Ramos (cell line): ENCODE measurements around the gene ZBTB8B.
"Not testable (repeated sequence)": the region's sequence is repeated elsewhere in the genome, so short reads cannot be mapped to it uniquely, and the experiment has no call there.

ENCODE experiments used
- in situ Hi-C: fragments of 300-500 bp; cut with MboI; formaldehyde crosslinking; loops from one replicate; pipeline ENCODE4 v1.14.3; 2022; ENCODE audit warnings: low sequenced_read_pairs; ENCODE audit not compliant: unreplicated experiment

Gene ZBTB8B

DNA sequence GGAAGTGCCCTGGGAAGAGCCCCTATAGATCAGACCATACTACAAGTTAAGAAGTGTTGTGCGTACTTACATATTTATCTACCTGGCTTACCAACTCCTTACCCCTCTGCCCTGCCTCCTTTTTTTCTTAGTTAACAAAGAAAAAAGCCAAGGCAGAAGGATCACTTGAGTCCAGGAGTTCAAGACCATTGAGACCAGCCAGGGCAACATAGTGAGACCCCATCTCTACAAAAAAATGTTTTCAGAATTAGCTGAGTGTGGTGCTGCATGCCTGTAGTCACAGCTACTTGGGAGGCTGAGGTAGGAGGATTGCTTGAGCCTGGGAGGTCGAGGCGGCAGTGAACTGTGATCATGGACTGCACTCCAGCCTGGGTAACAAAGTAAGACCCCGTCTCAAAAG is 1.9 kb downstream of the ZBTB8B start:
- in situ Hi-C loops, result no loop called here

DNA sequence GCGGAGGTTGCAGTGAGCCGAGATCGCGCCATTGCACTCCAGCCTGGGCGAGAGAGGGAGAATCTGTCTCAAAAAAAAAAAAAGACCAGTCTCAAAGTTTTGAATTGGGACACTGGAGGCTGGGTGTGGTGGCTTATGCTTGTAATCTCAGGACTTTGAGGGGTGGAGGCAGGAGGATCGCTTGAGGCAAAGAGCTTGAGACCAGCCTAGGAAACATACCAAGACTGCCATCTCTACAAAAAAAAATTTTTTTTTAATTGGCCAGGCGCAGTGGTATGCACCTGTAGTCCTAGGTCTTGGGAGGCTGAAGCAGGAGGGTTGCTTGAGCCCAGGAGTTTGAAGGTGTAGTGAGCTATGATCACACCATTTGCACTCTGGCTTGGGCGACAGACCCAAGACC is 3.9 kb downstream of the ZBTB8B start:
- in situ Hi-C loops, result no loop called here

DNA sequence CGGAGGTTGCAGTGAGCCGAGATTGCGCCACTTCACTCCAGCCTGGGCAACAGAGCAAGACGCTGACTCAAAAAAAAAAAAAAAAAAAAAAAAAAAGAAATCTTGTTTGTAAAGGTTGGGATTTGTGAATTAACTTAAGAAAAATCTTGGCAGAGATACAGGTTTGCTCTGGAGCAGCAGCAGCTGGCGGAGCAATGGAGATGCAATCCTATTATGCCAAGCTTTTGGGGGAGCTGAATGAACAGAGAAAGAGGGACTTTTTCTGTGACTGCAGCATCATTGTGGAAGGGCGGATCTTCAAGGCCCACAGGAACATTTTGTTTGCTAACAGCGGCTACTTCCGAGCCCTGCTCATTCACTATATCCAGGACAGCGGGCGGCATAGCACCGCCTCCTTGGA is 5.6 kb downstream of the ZBTB8B start:
- in situ Hi-C loops, result no loop called here

DNA sequence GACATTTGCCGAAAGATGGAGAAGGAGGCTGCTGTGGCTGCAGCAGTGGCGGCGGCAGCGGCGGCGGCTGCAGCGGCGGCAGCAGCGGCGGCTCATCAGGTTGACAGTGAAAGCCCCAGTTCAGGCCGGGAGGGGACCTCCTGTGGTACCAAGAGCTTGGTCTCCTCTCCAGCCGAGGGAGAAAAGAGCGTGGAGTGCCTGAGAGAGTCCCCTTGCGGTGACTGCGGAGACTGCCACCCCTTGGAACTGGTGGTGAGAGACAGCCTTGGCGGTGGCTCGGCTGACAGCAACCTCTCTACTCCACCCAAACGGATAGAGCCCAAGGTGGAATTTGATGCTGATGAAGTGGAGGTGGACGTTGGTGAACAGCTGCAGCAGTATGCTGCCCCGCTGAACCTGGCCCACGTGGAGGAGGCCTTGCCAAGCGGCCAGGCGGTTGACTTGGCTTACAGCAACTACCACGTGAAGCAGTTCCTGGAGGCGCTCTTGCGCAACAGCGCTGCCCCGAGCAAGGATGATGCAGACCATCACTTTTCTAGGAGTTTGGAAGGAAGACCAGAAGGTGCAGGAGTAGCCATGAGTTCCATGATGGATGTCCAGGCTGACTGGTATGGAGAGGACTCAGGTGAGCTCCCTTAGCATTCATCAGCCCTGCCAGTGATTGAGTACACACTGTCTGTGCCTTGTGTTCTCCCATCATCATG is 6.3 kb downstream of the ZBTB8B start:
- in situ Hi-C loops, result no loop called here

DNA sequence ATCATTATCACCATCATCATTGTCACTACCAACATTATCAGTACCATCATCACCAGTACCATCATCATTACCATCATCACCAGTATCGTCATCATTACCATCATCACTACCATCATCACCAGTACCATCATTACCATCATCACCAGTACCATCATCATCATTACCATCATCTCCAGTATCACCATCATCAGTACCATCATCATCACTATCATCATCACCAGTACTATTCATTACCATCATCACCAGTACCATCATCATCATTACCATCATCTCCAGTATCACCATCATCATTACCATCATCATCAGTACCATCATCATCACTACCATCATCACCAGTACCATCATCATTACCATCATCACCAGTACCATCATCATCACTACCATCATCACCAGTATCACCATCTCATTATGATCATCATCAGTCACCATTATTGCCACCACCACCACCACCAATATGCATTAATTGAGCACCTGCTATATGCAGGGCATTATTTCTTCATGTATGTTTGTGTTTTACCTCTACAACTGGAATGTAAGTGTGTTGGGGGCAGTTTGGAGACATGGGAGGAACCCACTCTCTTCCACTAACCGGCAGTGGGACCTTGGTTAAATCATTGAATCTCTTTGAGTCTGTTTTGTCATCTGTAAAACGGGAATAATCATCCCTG is 7.0 kb downstream of the ZBTB8B start:
- in situ Hi-C loops, result no loop called here

DNA sequence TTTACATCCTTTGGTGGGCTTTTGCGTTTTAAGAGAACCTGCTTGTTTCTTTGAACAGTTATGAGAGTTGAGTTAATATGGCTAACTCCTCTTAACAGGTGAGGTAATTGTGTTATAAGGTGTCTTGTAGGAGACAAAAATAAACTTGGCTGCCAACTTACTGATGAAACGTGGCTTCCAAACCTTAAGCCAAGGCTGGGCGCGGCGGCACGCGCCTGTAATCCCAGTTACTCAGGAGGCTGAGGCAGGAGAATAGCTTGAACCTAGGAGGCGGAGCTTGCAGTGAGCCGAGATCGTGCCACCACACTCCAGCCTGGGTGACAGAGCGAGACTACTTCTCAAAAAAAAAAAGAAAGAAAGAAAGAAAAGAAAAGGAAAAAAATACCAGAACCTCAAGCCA is 8.1 kb downstream of the ZBTB8B start:
- in situ Hi-C loops, result not testable (repeated sequence)

DNA sequence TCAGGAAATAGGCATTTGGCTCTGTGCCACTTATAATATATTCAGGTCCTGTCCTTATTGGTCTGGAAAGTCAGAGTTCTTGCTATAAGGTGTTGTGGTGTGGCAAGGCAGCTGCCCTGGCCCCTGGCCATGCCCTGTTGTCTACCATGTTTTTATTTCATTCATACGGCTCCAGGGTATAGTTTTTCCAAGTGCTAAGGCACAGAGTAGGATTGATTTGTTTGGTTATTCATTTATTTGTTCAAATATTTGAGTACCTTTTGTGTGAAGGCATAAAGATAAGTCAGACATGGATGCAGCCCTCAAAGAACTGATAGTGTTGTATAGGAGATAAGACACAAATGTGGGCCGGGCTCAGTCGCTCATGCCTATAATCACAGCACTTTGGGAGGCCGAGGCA is 10.1 kb downstream of the ZBTB8B start:
- in situ Hi-C loops, result no loop called here

DNA sequence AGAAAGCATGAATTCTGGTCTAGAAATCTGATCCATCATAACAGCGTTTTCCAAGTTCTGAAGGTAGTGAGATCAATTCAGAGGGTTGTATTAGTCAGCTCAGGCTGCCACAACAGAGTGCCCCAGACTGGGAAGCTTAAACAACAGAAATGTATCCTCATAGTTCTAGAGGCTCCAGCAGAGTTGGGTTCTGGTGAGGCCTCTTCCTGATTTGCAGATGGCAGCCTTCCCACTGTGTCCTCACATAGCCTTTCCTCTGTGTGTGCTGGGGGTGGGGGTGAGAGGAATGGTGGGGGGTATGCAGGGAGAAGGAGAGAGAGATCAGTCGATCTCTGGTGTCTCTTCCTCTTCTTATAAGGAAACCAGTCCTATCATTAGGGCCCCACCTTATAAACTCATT is 15.1 kb downstream of the ZBTB8B start:
- in situ Hi-C loops, result no loop called here

DNA sequence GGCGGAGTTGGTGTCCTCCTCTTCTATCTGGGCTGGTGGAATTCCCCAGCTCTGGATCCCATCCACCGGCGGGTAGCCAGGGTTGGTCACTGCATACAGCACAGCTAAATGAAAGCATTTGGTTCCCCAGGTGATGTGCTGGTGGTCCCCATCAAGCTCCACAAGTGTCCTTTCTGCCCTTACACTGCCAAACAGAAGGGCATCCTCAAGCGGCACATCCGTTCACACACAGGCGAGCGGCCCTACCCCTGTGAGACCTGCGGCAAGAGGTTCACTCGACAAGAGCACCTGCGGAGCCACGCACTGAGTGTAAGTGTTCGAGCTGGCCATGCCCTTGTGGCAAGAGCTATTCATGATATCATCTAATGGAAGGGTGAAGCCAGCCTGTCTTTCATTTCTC is 15.9 kb downstream of the ZBTB8B start:
- in situ Hi-C loops, result no loop called here

DNA sequence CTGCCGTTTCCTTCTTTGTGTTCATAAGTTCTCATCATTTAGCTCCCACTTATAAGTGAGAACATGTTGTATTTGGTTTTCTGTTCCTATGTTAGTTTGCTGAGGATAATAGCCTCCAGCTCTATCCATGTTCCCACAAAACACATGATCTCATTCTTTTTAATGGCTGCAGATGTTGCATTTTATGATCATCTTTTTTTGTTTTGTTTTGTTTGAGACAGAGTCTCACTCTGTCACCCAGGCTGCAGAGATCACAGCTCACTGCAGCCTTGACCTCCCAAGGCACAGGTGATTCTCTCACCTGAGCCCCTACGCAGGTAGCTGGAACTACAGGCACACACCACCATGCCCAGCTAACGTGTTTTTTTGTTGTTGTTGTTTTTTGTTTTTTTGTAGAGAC is 16.9 kb downstream of the ZBTB8B start:
- in situ Hi-C loops, result not testable (repeated sequence)

DNA sequence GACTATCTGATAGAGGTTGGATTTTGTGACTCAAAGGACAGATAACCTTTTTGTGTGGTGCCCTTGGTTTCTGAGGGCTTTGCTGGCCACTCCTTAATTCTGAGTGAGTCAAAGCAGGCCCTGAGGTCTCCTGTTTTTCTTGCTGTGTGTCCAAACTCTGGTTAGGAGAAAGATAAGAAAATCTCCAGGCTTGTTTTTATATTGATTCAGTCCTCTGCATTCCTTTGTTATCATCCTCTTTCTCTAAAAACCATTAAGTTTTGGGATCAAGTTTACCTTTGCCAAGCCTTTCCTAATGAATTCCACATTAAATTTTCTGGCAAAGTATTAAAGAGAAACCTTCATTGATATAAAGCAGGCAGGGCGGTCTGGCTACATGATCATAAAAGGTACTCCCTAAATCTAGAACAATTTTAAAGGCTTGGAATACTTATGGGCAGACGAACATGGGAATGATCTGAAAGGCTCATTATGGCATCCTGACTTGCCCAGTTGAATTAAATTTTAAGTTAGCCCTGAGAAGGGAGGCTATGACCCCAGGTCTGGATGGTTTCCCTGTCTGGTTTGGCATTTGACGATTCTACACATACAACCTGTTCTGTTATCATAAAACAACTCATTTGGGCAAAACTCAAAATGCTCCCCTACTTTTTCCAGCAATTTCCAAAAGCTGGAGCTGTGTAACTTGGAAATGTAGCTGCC is 20.8 kb downstream of the ZBTB8B start:
- in situ Hi-C loops, result no loop called here

DNA sequence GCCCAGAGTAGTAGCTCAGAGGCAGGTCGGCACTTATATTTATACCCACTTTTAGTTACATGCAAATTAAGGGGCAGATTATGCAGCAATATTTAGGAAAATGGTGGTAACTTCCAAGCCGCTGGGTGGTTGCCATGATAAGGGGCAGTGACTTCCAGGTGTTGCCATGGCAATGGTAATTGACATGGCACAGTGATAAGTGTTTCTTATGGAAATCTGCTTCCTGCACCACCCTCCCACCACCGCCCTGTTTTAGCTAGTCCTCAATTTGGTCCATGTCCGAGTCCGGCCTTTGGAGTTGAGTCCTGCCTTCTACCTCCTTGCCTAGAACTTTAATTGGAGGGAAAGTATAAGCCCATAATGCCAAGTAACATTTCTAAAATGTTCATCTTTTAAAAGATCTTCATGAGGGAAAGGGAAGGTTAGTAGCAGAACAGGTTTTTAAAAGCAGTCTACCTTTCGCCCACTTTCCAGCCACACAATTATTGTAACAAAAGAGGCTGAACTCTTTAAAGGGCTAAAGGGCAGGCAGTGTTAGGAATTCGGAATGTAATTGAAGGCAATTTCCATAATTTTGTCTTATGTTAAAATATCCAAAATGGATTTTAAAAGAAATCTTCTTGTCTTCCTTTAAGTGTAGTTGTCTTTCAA is 21.7 kb downstream of the ZBTB8B start:
- in situ Hi-C loops, result no loop called here

DNA sequence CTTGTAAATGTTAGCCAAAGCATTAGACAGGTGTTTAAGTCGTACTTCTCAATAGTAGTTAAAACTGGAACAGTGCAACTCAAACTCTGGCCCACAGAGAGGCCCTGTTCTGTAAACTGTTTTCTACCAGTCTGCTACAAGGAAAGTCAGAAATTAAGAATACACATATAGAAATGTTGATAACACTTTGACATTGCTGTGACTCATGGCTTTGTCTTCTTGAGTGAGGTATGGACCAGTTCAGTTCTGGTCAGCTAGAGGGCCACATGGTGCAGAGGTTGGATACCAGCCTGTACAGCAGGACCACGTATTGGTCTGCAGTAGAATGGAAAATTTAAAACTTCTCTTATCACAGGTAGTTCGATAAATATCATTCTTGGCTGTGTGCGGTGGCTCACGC is 22.3 kb downstream of the ZBTB8B start:
- in situ Hi-C loops, result no loop called here

DNA sequence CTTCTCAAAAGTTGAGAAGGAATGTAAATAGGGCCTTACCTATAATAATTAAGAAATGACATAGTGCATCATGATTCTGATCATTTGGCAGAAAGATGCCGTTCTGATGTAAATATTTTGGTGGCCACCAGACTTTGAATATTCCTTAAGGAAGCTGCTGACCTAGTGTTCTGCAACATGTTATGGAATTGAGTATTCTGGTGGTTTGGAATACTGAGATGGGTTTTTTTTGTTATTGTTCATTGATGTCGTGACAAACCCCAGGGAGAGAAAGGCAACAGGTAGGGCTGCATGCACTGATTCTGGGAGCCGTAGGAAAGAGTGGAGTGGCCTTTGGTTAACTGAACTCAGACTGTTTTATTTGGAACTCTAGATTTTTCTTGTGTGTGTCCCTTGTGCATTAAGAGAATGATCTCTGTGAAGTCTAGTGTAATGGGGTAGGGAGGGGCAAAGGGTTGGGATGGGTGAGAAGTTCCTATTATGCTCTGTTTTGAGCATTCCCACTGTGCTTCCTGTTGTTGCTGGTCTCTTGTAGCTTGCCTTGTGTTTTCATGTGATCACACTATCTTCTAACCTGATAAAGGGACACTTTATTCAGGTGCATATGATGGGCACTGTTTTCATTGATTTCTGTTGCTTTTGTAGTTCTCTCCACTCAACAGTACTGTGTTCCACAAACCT is 25.0 kb downstream of the ZBTB8B start:
- in situ Hi-C loops, result no loop called here

DNA sequence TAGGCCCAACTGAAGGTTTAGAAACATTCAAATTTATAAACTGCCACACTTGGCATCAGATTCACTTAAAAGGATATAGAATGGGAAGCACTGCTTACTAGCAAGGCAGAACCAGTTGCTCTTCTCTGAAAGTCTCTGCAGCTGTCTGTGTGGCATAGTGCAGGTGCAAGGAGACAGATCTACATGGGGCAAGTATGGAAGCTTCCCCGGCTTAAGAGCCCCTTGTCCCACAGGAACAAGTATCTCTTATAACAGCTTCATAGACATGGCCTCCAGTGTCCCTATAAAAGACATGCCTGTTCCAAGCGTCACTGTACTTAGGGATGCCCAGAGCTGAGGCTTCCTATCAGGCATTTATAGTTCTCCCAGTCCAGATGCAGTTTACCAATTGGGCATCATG is 26.5 kb downstream of the ZBTB8B start:
- in situ Hi-C loops, result no loop called here

DNA sequence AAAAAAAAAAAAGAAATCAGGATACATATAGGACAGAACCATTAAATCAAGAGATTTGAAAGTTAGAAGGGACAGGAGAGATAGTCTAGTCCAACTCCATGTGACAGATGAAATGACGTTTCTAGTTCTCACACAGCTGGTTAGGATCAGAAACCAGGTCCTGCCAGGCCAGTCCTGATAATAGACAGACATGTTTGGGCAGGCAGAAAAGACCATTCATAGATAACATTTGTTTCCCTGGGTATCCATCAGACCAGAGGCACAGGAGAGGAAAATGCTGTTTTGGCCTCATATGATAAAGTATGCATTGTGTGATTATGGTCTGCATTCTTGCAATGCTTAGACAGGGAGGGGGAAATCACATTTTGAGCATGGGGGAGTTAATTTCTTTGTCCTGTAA is 29.3 kb downstream of the ZBTB8B start:
- in situ Hi-C loops, result no loop called here

DNA sequence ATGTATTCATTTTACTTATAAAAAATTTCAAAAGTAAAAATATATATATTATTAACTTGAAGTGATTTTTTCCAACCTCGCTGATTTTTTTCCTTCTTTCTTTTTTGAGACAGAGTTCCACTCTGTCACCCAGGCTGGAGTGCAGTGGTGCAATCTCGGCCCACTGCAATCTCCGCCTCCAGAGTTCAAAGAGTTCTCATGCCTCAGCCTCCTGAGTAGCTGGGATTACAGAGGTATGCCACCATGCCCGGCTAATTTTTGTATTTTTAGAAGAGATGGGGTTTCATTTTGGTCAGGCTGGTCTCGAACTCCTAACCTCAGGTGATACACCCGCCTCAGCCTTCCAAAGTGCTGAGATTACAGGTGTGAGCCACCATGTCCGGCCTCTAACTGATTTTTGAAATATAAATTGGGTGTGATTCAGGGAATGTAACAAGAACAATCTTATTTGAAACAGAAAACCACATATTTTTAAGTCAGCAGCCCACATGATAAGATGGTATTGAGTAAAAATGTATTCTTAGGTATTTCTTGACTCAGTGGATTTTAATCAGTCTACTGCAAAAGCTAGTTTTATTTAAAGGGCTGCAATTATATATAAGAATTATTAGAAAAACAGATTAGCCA is 30.0 kb downstream of the ZBTB8B start:
- in situ Hi-C loops, result no loop called here

DNA sequence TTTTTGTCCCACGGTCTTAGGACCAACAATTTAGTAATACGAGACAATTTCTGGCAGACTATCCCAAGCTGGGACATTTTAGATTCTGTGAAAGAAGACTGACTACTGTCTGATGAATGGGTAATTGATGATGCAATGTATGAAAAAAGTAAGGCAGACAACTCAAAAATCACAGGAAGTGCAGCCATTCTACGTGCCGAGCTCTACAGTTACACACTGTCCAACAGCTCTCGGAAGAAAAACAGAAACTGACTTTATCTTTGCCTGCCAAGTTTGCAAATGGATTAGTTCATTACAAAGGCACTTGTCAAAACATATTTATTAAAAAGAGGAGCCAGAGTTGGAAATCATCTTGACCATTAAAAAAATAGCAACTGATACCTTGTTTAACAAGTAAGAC is 31.3 kb downstream of the ZBTB8B start:
- in situ Hi-C loops, result no loop called here

DNA sequence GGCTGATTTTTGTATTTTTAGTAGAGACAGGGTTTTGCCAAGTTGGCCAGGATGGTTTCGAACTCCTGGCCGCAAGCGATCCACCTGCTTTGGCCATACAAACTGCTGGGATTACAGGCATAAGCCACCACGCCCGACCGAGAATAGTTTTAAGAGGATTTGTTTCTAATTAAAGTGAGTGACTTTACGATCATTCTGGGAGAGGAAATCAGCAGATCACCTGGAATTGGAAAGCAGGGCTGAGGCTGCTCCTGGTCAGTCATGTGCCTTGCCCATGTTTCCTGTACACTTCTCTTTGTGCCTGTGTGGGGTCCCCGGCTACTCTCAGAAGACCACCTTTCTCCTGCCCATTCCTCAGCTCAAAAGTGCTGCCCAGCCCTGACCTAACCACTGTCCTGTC is 33.9 kb downstream of the ZBTB8B start:
- in situ Hi-C loops, result no loop called here
